M059J (cell line): Measurements from ENCODE around the gene EPC1. TPM values are rescaled to one million over a fixed set of nuclear protein-coding genes. Genes with fewer than 3 reads are reported as not detected.
"Not testable (repeated sequence)": the region's sequence is repeated elsewhere in the genome, so short reads cannot be mapped to it uniquely, and the experiment has no call there.

Source experiments
- DNase-seq: peaks from one replicate; pipeline ENCODE4 v3.0.0-alpha.2; 2012; ENCODE audit warnings: low read depth
- total RNA-seq: library from RNA; depleted of rRNA; stranded (reverse); fragments of >200 nt; shearing (Covaris generic); gene quantifications from 2 replicates; pipeline ENCODE4 v1.2.3, GENCODE V29; 2014

The EPC1 gene
- total RNA-seq, 1 experiment from 2014 or later, result 8.2 TPM

- no peak for DNase-seq
These were observed 67.2 kb downstream of the EPC1 start for GRCh38 chr10:32279795-32280194.

GRCh38 chr10:32273336-32273735 lies 73.6 kb downstream of the EPC1 start:
- DNase-seq, result no peak

DNA sequence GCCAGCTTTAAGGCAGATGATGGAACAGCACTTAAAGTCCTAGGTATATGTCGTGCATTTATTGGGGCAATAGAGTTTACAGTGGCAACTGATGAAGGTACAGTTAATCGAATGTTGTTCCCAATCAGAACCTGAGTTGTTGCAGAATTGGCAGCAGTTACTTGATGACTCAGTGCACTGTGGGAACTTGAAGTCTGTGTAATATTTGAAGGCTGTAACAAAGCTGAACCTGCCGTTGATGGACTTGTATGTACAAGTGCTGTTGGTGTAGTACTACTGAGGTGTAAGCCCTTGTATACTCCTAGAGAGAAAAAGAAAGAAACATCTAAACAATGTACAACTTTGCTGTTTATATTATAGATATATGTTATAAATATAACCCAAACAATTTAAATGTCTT lies 75.3 kb downstream of the EPC1 start:
- peak; percentile 2 for DNase-seq

DNA sequence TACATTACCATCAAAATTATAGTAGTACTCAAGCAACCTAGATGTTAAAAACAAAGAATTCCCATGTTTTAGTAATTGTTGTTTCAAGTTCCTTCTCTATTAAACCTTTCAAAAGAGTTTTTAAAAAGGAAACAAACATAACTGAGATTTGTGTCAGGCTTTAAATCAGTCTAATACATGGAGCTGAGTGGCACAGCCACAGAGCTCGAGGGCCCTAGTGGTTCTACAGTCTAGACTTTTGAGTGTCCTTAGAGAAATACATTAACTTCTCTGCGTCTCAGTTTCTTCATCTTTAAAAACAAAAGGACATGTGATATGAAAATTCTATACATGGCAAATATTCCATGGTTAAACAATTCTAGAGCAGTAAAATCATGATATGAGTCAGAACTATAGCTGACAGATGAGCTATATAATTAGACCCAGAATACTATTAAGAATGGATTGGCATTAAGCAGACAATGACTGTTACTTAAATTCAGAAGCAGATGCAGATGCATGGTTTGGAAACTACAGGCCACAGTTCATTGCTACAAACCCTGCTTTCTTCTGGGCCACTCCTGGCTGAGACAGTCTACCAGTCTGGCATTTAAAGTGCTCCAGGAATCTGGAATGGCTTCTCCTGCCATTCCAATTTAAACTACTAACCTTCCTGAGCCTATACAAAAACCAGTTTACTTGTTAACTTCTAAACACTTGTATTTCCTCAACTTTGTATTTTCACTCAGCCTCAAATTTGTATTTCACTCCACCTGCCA lies 77.4 kb downstream of the EPC1 start:
- DNase-seq, result no peak

GRCh38 chr10:32268788-32269187 lies 78.2 kb downstream of the EPC1 start:
- no peak for DNase-seq

DNA sequence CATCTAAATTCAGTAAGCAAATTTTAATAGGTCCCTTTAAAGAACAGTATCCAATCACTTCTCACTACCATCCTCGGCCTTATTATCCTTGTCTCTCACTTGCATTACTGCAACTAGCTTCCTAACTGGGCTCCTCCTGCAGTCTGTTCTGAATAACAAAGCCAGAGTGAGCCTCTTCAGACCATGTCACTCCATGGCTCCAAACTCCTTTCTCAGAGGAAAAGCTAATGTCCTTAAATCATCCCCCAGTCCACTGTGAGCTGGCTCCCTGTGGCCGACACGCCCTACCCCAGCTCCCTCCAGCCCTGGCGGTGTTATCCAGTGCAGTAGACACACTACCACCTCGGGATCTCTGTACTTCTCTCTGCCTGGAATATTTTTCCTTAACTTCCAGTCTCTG lies 80.0 kb downstream of the EPC1 start:
- no peak for DNase-seq

DNA sequence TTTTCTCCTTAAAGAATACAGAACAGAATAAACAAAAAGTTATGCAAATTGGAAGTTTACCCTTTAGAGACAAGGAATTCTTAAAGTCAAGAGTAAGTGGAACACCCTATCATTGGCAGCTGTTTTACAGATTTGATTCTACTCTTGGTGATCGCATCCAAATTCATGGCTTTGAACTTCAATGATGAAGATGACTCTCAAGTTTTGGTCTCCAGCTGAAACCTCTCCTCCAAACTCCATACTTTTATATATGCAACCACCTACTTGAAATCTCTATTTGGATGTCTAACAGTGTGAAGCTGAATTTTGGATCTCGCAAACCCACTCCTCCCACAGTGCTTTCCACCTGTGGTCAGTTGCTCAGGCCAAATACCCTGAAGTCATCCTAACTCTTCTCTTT lies 80.4 kb downstream of the EPC1 start:
- DNase-seq, result no peak

GRCh38 chr10:32265756-32266155 lies 81.2 kb downstream of the EPC1 start:
- DNase-seq, result no peak

GRCh38 chr10:32263300-32263699 lies 83.7 kb downstream of the EPC1 start:
- no peak for DNase-seq

GRCh38 chr10:32259551-32259950 lies 87.4 kb downstream of the EPC1 start:
- no peak for DNase-seq

DNA sequence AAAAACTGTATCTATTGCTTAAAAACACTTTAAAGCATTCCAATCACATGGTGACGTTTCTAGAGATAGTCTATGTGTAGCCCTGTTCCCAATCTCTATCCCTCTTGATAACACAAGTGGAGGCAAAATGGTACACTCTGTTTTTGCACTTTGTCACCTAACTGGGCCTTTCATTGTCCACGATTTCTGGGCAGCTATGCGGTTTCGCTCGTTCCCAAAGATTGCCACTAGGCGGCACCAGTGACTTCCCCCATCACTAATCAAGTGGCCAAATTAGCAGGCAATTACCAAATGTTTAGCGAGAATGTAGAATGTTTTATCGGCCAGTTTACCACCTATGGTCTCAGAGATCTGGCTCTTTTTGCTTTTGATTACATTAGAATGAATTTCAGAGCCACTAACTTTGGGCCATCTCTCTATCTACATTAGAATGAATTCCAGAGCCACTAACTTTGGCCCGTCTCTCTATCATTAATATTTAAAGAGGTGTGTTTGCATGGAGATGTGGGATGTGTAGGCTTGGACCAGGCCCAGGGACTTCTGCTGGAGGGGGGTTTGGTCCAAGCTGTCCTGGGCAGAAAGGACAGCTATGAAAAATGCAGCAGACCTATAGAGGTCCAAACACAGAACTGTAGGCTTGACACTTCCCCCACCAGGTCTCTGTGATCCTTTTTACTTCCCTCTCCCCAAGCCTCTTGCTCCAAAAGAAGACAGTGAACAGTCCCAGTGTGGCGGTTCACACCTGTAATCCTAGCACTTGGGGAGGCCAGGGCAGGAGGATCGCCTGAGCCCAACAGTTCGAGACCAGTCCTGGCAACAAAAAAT lies 90.1 kb downstream of the EPC1 start:
- peak; percentile 32 for DNase-seq

- DNase-seq, result peak; percentile 7
These were observed 93.1 kb downstream of the EPC1 start for GRCh38 chr10:32253821-32254220.

DNA sequence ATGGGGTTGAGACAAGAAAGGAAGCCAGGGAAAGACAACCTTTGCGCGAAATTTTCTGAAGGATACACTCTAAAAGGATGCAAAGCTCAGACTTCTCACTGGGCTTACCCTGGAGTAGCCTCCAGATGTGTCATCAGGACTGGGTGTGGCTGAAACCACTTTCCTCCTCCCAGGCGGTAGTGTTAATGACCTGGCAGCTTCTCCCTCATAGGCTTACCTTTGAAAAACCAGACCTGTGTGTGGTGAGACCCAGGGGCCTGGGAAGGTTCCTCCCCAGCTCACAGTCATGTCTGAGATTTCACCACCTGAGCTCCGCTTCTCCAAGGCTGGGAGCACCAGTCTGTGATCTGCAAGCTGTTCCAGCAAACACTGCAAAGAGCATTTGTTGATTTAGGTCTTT lies 93.7 kb downstream of the EPC1 start:
- DNase-seq, result peak; percentile 16

GRCh38 chr10:32250489-32250888 lies 96.5 kb downstream of the EPC1 start:
- DNase-seq, result not testable (repeated sequence)

DNA sequence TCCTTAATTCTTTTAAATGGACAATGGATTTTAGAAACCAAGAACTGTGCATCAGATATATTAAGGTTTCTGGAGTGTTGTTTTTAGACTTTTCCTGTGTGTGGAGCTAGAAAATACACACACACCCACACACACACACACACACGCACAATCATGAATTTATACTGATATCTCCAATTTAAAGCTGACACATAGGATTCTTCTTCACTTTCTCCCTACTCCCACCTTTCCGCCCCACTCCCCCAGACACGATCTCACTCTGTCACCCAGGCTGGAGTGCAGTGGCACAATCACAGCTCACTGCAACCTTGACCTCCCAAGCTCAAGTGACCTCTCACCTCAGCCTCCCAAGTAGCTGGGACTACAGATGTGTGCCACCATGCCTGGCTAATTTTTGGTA lies 100.3 kb downstream of the EPC1 start:
- no peak for DNase-seq

GRCh38 chr10:32245760-32246159 lies 101.2 kb downstream of the EPC1 start:
- DNase-seq, result no peak

DNA sequence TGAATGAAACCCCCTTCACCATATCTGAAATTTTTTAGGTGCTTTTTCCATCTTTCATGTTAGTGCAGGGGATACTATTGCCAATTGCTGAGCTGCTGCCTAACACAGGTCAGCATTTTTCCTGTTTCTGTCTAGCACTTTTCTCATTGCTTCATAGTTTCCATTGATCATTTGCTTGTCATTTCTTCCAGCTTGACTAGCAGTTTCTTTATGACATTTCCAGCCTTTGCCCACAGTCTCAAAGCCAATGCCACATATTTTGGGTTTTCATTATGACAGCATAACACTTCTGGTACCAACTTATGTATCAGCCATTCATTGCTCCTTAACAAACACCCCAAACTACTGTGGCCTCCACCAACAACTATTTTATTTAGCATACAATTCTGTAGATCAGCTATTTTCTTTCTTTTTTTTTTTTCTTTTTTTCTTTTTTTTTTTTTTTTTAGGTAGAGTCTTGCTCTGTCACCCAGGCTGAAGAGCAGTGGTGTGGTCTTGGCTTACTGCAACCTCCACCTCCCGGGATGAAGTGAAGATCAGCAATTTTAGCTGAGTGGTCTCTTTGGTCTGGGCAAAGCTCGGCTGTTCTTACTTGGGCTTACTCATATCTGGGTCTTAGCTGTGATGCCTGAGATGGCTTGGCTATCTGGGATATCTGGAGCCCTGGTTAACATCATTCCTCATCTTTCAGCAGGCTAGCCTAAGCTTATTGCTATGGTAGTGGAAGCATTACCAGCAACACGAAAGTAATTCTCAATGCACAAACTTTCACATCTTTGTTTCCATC lies 102.3 kb downstream of the EPC1 start:
- no peak for DNase-seq

DNA sequence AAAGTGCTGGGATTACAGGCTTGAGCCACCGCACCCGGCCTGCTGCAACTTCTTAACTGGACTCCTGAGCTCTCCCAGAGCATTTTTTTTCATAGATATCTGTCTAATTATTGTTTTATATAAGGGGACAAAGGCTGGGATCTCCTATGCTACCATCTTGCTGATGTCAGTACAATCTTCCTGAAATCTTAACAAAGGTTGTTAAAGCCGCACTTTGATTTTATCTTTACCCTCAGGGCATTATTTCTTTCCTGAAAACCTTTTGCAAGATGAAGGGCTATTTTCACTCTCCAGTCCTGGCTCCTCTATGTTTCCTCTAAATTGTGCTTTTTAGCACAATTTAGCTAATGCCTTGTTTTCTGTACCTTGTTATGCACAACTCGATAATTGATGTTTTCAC lies 102.9 kb downstream of the EPC1 start:
- DNase-seq, result peak; percentile 34

- DNase-seq, result no peak
These were observed 105.0 kb downstream of the EPC1 start for GRCh38 chr10:32241946-32242345.

DNA sequence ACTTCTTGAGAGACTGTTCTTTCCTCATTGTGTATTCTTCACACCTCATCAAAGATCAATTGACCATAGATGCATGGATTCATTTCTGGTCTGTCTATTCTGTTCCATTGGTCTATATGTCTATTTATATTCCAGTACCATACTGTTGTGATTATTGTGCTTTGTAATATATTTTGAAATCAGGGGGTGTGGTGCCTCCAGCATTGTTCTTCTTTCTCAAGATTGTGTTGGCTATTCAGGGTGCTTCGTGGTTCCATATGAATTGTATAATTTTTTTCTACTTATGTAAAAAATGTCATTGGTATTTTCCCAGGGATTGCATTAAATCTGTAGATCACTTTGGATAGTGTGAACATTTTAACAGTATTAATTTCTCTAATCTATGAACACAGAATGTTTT lies 106.5 kb downstream of the EPC1 start:
- no peak for DNase-seq

GRCh38 chr10:32239769-32240168 lies 107.2 kb downstream of the EPC1 start:
- peak; percentile 61 for DNase-seq

DNA sequence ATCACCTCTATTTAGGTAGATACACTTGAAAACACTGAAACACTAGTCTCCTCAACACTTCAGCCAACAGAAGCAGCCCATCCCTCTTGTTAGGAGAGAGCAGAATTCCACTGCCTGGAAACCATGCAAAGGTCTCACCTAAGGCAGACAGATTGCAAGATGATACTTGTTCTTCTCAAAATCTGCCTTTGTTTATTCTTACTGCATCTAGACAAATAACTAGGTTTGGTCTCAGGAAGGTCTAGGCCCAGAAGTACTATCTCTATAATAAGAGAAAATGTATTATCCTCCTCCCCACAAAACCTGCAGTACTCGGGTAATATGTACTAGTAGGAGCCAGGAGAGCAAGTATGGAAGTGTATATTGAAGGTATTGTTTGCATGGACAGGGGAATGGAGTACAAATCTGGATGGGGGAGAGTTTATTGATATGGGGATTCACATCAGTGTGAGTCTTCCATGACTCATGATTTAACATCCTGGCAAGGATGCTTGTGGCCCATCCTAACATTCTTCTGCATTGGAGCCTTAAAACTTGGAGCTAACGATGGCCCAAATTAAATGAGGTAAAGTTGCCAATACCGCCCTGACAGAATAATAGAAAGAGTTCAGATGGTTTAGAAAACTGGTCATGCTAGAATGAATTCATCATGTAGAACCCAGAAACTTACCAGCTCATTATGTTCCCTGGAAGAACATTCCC lies 109.2 kb downstream of the EPC1 start:
- DNase-seq, result peak; percentile 63
